ENCODE measurements around the gene LCN2. TPM values are rescaled to one million over a fixed set of nuclear protein-coding genes. Genes with fewer than 3 reads are reported as not detected.
"Not testable (repeated sequence)": the region's sequence is repeated elsewhere in the genome, so short reads cannot be mapped to it uniquely, and the experiment has no call there.

Gene LCN2
- total RNA-seq, 2 donors from 2014 or later, result 30.5 to 43.7 TPM

GRCh38 chr9:128108269-128109049 is 40.8 kb upstream of the LCN2 start:
- TF ChIP-seq CTCF (IDR thresholded peaks at IDR 0.05) (no peak), POLR2A (IDR thresholded peaks at IDR 0.05) (no peak), POLR2AphosphoS5 (IDR thresholded peaks at IDR 0.05) (no peak)
- Histone ChIP-seq H3K27me3 (replicated peaks; ENCODE audit: insufficient read depth) (no peaks in the 10 kb centered on the region), H3K4me1 (replicated peaks) (no peaks in the 10 kb centered on the region), H3K9me3 (no peaks in the 10 kb centered on the region), H3K4me3 (no peak overlapping the region), H3K36me3 (peaks cover 17 to 33% of the 10 kb centered on the region in 2 donors), H3K27ac (no peak overlapping the region)
- WGBS, result 76% methylated on average over 15 of the region's 15 CpGs
- intact Hi-C loops (cut with DNase I), result no loop called here
- no peak for DNase-seq (ENCODE audit: low spot score)

GRCh38 chr9:128109050-128109709 is 40.1 kb upstream of the LCN2 start:
- WGBS, result 65% methylated on average over 20 of the region's 20 CpGs
- no peak for DNase-seq (ENCODE audit: low spot score)
- Histone ChIP-seq H3K4me3 (no peak overlapping the region), H3K9me3 (no peaks in the 10 kb centered on the region), H3K4me1 (replicated peaks) (no peaks in the 10 kb centered on the region), H3K36me3 (peaks cover 17 to 33% of the 10 kb centered on the region in 2 donors), H3K27me3 (replicated peaks; ENCODE audit: insufficient read depth) (no peaks in the 10 kb centered on the region), H3K27ac (no peak overlapping the region)
- no peak for TF ChIP-seq POLR2A (IDR thresholded peaks at IDR 0.05)
- no peak for TF ChIP-seq POLR2AphosphoS5 (IDR thresholded peaks at IDR 0.05)
- TF ChIP-seq CTCF (IDR thresholded peaks at IDR 0.05), result no peak
- intact Hi-C loops (cut with DNase I), result no loop called here

- H3K27me3 ChIP-seq (replicated peaks; ENCODE audit: insufficient read depth); intact Hi-C loops (cut with DNase I); H3K27ac ChIP-seq; H3K4me3 ChIP-seq; H3K9me3 ChIP-seq; DNase-seq (ENCODE audit: low spot score); H3K4me1 ChIP-seq (replicated peaks): not testable (repeated sequence)
- H3K36me3 ChIP-seq, result peaks cover 7 to 16% of the 10 kb centered on the region in 2 donors
- WGBS, result 83% methylated on average over 12 of the region's 12 CpGs
Observed at GRCh38 chr9:128111726-128112125, 37.5 kb upstream of the LCN2 start.

- Histone ChIP-seq H3K36me3 (peaks cover 0 to 5% of the 10 kb centered on the region in 2 donors), H3K27ac (no peak overlapping the region), H3K27me3 (replicated peaks; ENCODE audit: insufficient read depth) (no peaks in the 10 kb centered on the region), H3K4me3 (no peak overlapping the region), H3K9me3 (no peaks in the 10 kb centered on the region), H3K4me1 (replicated peaks) (no peaks in the 10 kb centered on the region)
- DNase-seq (ENCODE audit: low spot score), result no peak
- no peak for TF ChIP-seq CTCF (IDR thresholded peaks at IDR 0.05)
- no peak for TF ChIP-seq POLR2AphosphoS5 (IDR thresholded peaks at IDR 0.05)
- TF ChIP-seq POLR2A (IDR thresholded peaks at IDR 0.05), result no peak
- intact Hi-C loops (cut with DNase I), result no loop called here
- 94% methylated on average over 12 of the region's 12 CpGs for WGBS
Observed at GRCh38 chr9:128113526-128114325, 35.5 kb upstream of the LCN2 start.
